Endothelial cell of umbilical vein (primary cell): ENCODE measurements around the gene BCL10. TPM values are rescaled to one million over a fixed set of nuclear protein-coding genes. Genes with fewer than 3 reads are reported as not detected.
A peak's percentile ranks its signal among the peaks of the same experiment; 100 is the strongest.

Source experiments
- BruUV-seq: library from RNA; stranded (reverse); fragments of 400-500 nt; replicated peaks from 2 replicates; lab custom pipeline; 2021; lab: Mats Ljungman, UMichigan
- CTCF ChIA-PET: fragments of 300-600, 350-600 bp; sonication (Branson Sonifier 250); formaldehyde crosslinking; loops from one replicate; lab custom pipeline; 2021; ENCODE audit warnings: antibody characterized with exemption, inconsistent platforms; lab: Charles Lee
- POLR2A ChIA-PET: fragments of 300-600, 350-600 bp; sonication (Branson Sonifier 250); formaldehyde crosslinking; loops from one replicate; lab custom pipeline; 2021; ENCODE audit warnings: antibody characterized with exemption, inconsistent platforms; lab: Charles Lee
- DNase-seq: peaks from one replicate; pipeline ENCODE4 v3.0.0-alpha.2; 2011; ENCODE audit warnings: low read depth, low spot score
- FAIRE-seq: peaks from 2 replicates; lab custom pipeline; 2011; peaks lifted over from hg19 to GRCh38; lab: Jason Lieb, UNC
- H2AFZ ChIP-seq: 2 replicates; pipeline ENCODE4 v1.6.0; 2012; ENCODE audit warnings: low read depth, low read length, control low read depth, inconsistent platforms
- H3K27ac ChIP-seq: 2 replicates; pipeline ENCODE4 v1.5.1; 2011; ENCODE audit warnings: low read depth, mild to moderate bottlenecking, control low read depth, low read length, moderate library complexity; ENCODE audit not compliant: insufficient read depth
- H3K27me3 ChIP-seq, 2 experiments: 2 replicates each; pipeline versions ENCODE4 v1.6.0 to v1.6.1; 2011; ENCODE audit warnings: low read length in 2 of 2, mixed read lengths in 1 of 2; ENCODE audit not compliant: control insufficient read depth in 2 of 2, insufficient read depth in 2 of 2
- H3K36me3 ChIP-seq, 2 experiments: 2 replicates in 1 of 2; 3 replicates in 1 of 2; pipeline ENCODE4 v1.5.1; 2011; ENCODE audit warnings: low read length in 2 of 2, mild to moderate bottlenecking in 1 of 2, moderate library complexity in 1 of 2; ENCODE audit not compliant: control insufficient read depth in 2 of 2, insufficient read depth in 2 of 2; ENCODE audit errors: extremely low read depth in 1 of 2
- H3K4me1 ChIP-seq: 3 replicates; pipeline ENCODE4 v1.5.1; 2011; ENCODE audit warnings: mild to moderate bottlenecking, low read length; ENCODE audit not compliant: control insufficient read depth, insufficient read depth; ENCODE audit errors: extremely low read depth
- H3K4me2 ChIP-seq: 2 replicates; pipeline ENCODE4 v1.6.1; 2011; ENCODE audit warnings: low read length, control low read depth, mixed read lengths; ENCODE audit not compliant: insufficient read depth
- H3K4me3 ChIP-seq, 3 experiments: fragments of 200-600 bp in 1 of 3; sonication (generic), shearing (Covaris generic) in 1 of 3; replicated peaks in 1 of 3; 2 replicates each; pipeline ENCODE4 v1.5.1; 2011 to 2016; ENCODE audit warnings: control low read depth in 3 of 3, low read length in 3 of 3, mild to moderate bottlenecking in 2 of 3, inconsistent platforms in 1 of 3, low read depth in 1 of 3, moderate library complexity in 1 of 3; ENCODE audit not compliant: insufficient read depth in 1 of 3
- H3K79me2 ChIP-seq: 2 replicates; pipeline ENCODE4 v1.6.0; 2012; ENCODE audit warnings: low read length, inconsistent platforms; ENCODE audit not compliant: control insufficient read depth, insufficient read depth
- H3K9ac ChIP-seq: replicated peaks from 2 replicates; pipeline ENCODE3; 2011; ENCODE audit warnings: low read length, control low read depth; ENCODE audit not compliant: insufficient read depth; ENCODE audit errors: extremely low read depth
- H3K9me1 ChIP-seq: replicated peaks from 3 replicates; pipeline ENCODE4 v1.6.0; 2011; ENCODE audit warnings: mild to moderate bottlenecking, low read length; ENCODE audit not compliant: control insufficient read depth, insufficient read depth; ENCODE audit errors: extremely low read depth
- H3K9me3 ChIP-seq: replicated peaks from 2 replicates; pipeline ENCODE4 v1.5.1; 2012; ENCODE audit warnings: low read length, inconsistent platforms; ENCODE audit not compliant: control insufficient read depth, insufficient read depth
- H4K20me1 ChIP-seq: replicated peaks from 2 replicates; pipeline ENCODE3; 2011; ENCODE audit warnings: mild to moderate bottlenecking, low read length; ENCODE audit not compliant: control insufficient read depth, insufficient read depth; ENCODE audit errors: extremely low read depth
- CTCF ChIP-seq, 2 donors: IDR thresholded peaks; 1 replicate in 1 of 2; 2 replicates in 1 of 2; pipeline ENCODE4 v1.5.1; 2011; ENCODE audit warnings: low read length in 2 of 2, mild to moderate bottlenecking in 2 of 2, moderate library complexity in 2 of 2, control low read depth in 1 of 2, inconsistent platforms in 1 of 2, low read depth in 1 of 2; ENCODE audit not compliant: insufficient read depth in 1 of 2; ENCODE audit errors: extremely low read depth in 1 of 2
- EZH2 ChIP-seq: IDR thresholded peaks from 2 replicates; pipeline ENCODE4 v1.6.1; 2012; ENCODE audit warnings: borderline replicate concordance, low read depth, mild to moderate bottlenecking, moderate library complexity, low read length, inconsistent platforms; ENCODE audit not compliant: severe bottlenecking
- FOS ChIP-seq: IDR thresholded peaks from 2 replicates; pipeline ENCODE4 v1.6.1; 2011; ENCODE audit warnings: mild to moderate bottlenecking, low read length, moderate library complexity, borderline replicate concordance; ENCODE audit not compliant: insufficient read depth
- GATA2 ChIP-seq: IDR thresholded peaks from 2 replicates; pipeline ENCODE4 v1.7.0; 2011; ENCODE audit warnings: low read depth, mild to moderate bottlenecking, moderate library complexity, mixed read lengths, low read length; ENCODE audit not compliant: insufficient read length, insufficient read depth
- JUN ChIP-seq: IDR thresholded peaks from 2 replicates; pipeline ENCODE4 v1.6.1; 2011; ENCODE audit warnings: borderline replicate concordance, low read depth; ENCODE audit not compliant: insufficient read length, insufficient read depth
- MAX ChIP-seq: IDR thresholded peaks from 2 replicates; pipeline ENCODE4 v1.6.1; 2011; ENCODE audit not compliant: insufficient read depth, insufficient read length
- MYC ChIP-seq: IDR thresholded peaks from one replicate; pipeline ENCODE4 v1.6.1; 2011; ENCODE audit warnings: mild to moderate bottlenecking, low read depth, low read length
- POLR2A ChIP-seq: IDR thresholded peaks from 2 replicates; pipeline ENCODE4 v1.6.1; 2012; ENCODE audit warnings: low read depth, mild to moderate bottlenecking, control low read depth, low read length
- POLR2AphosphoS5 ChIP-seq: IDR thresholded peaks from 2 replicates; pipeline ENCODE4 v1.6.1; 2012; ENCODE audit warnings: low read depth, mild to moderate bottlenecking, control low read depth, low read length, moderate library complexity; ENCODE audit not compliant: insufficient read depth
- dilution Hi-C: fragments of 300-500 bp; cut with MboI; formaldehyde crosslinking; loops from one replicate; pipeline ENCODE4 v1.15.0; 2019; ENCODE audit warnings: low sequenced_read_pairs; ENCODE audit not compliant: extremely low pct_ligation_motif_present
- intact Hi-C: fragments of 100-400 bp; cut with micrococcal nuclease; formaldehyde crosslinking; loops from one replicate; pipeline ENCODE4 v1.10.0; 2022
- polyA plus RNA-seq, 4 experiments: library from polyadenylated mRNA; depleted of rRNA in 3 of 4; stranded (reverse) in 3 of 4; unstranded in 1 of 4; fragments of >200 nt; gene quantifications; 2 replicates each; pipeline versions ENCODE4 v1.2.1 to v1.2.3, GENCODE V29; 2011 to 2012; ENCODE audit warnings: missing spikeins in 1 of 4
- total RNA-seq: library from RNA; stranded (reverse); gene quantifications from 2 replicates; pipeline ENCODE4 v1.2.3, GENCODE V29; 2021

Gene BCL10
- total and polyA plus RNA-seq, 2 donors (not counting 3 experiments of a cell fraction or from before 2014, with no cell fraction given): 16.1 to 78.6 TPM

GRCh38 chr1:85295006-85295431, 18.6 kb upstream of the BCL10 start:
- TF ChIP-seq FOS: peak; percentile 43
- peak; percentile 53 for TF ChIP-seq POLR2AphosphoS5
- no peak for TF ChIP-seq MYC
- no peak overlapping the region for H2AFZ ChIP-seq
- ChIA-PET CTCF (interaction anchor here (0.9 to 5.1 kb wide), 6 partner anchors 17 to 350 kb away, joined by 3 to 39 read pairs (median 5); partner anchors contain the start of genes BCL10 and C1orf52), POLR2A (no interaction called here)
- no peaks in the 10 kb centered on the region for H3K36me3 ChIP-seq
- no peak overlapping the region for H3K4me3 ChIP-seq
- FAIRE-seq (peak; percentile 84), DNase-seq (peak; percentile 91)
- H3K4me2 ChIP-seq: no peak overlapping the region
- dilution Hi-C loops (no loop called here), intact Hi-C loops (loop anchor here (5.0 kb wide), 1 partner anchor 412 kb away; the partner anchor contains the start of gene ZNHIT6)
- H3K9ac ChIP-seq: no peak overlapping the region
- H3K4me1 ChIP-seq: peaks cover 47% of the 10 kb centered on the region
- H3K27ac ChIP-seq: no peak overlapping the region
- no peaks in the 10 kb centered on the region for H3K9me3 ChIP-seq
- H4K20me1 ChIP-seq: no peaks in the 10 kb centered on the region
- no peaks in the 10 kb centered on the region for H3K79me2 ChIP-seq
- H3K9me1 ChIP-seq: no peaks in the 10 kb centered on the region
- BruUV-seq: no TSS peak
- no peaks in the 10 kb centered on the region for H3K27me3 ChIP-seq

GRCh38 chr1:85290826-85291225, 14.4 kb upstream of the BCL10 start:
- Histone ChIP-seq H3K27me3 (no peaks in the 10 kb centered on the region), H3K27ac (no peak overlapping the region), H2AFZ (no peak overlapping the region), H3K9ac (no peak overlapping the region), H3K9me3 (no peaks in the 10 kb centered on the region), H3K4me3 (no peak overlapping the region), H3K36me3 (no peaks in the 10 kb centered on the region), H3K4me2 (no peak overlapping the region), H4K20me1 (no peaks in the 10 kb centered on the region), H3K9me1 (no peaks in the 10 kb centered on the region), H3K4me1 (peaks cover 28% of the 10 kb centered on the region), H3K79me2 (no peaks in the 10 kb centered on the region)
- intact Hi-C loops: no loop called here
- ChIA-PET POLR2A (no interaction called here), CTCF (interaction anchor here (1.1 to 1.4 kb wide), 3 partner anchors 11 to 53 kb away, joined by 3 to 4 read pairs (median 3); no protein-coding TSS in a partner anchor)
- no TSS peak for BruUV-seq
- DNase-seq: no peak
- no peak for FAIRE-seq
- dilution Hi-C loops: no loop called here
- TF ChIP-seq MAX: no peak
- no peak for TF ChIP-seq FOS
- no peak for TF ChIP-seq GATA2
- TF ChIP-seq POLR2AphosphoS5: no peak
- no peak for TF ChIP-seq POLR2A
- no peak for TF ChIP-seq MYC
- TF ChIP-seq JUN: no peak
- TF ChIP-seq CTCF (IDR thresholded peaks at IDR 0.05; ENCODE audit: extremely low read depth in 1 of 2, insufficient read depth in 1 of 2, low read depth in 1 of 2, low read length in 2 of 2): no peak
- no peak for TF ChIP-seq EZH2
